HepG2 (cell line): Measurements from ENCODE around the gene CA10. TPM values are rescaled to one million over a fixed set of nuclear protein-coding genes. Genes with fewer than 3 reads are reported as not detected.

Experiments
- ATAC-seq: fragments of 200-7000 bp; cut with Tn5 transposase; 3 replicates; pipeline ENCODE4 v1.9.1; 2020; ENCODE audit warnings: mild to moderate bottlenecking, moderate library complexity
- BruUV-seq: library from RNA; stranded (reverse); fragments of 400-500 nt; replicated peaks from 2 replicates; lab custom pipeline; 2021; lab: Mats Ljungman, UMichigan
- CTCF ChIA-PET: fragments of 300-600 bp; formaldehyde crosslinking; extraction: SDS; loops from one replicate; lab custom pipeline; 2021; ENCODE audit warnings: low total read pairs, inconsistent platforms, low intra/inter-chr PET ratio; lab: Yijun Ruan, JAX
- POLR2A ChIA-PET: fragments of 350-600 bp; sonication (Branson Sonifier 250); formaldehyde crosslinking; loops from one replicate; lab custom pipeline; 2020; ENCODE audit warnings: antibody characterized with exemption, inconsistent platforms; lab: Yijun Ruan, JAX
- DNase-seq: peaks from one replicate; pipeline ENCODE4 v3.0.0-alpha.2; 2015; ENCODE audit warnings: low spot score
- FAIRE-seq: peaks from 3 replicates; lab custom pipeline; 2011; peaks lifted over from hg19 to GRCh38; lab: Jason Lieb, UNC
- H2AFZ ChIP-seq: one replicate; pipeline ENCODE4 v1.6.1; 2011; ENCODE audit warnings: low read length, inconsistent platforms
- H3K27ac ChIP-seq: fragments of 300-600 bp; 3 replicates; pipeline ENCODE4 v1.8.0; 2011; ENCODE audit warnings: mixed run types, mild to moderate bottlenecking, mixed read lengths, low read length, inconsistent platforms; ENCODE audit not compliant: insufficient read depth; ENCODE audit errors: extremely low read length
- H3K27me3 ChIP-seq, 2 experiments: fragments of 200-600 bp in 1 of 2; 2 replicates in 1 of 2; 3 replicates in 1 of 2; pipeline versions ENCODE4 v1.6.0 to v1.8.0; 2011; ENCODE audit warnings: low read length in 2 of 2, mild to moderate bottlenecking in 2 of 2, moderate library complexity in 2 of 2, inconsistent platforms in 1 of 2; ENCODE audit not compliant: insufficient read depth in 2 of 2, control insufficient read depth in 1 of 2
- H3K36me3 ChIP-seq, 2 experiments: fragments of 200-600 bp in 1 of 2; replicated peaks in 1 of 2; 2 replicates in 1 of 2; 3 replicates in 1 of 2; pipeline versions ENCODE4 v1.5.1 to v1.8.0; 2011; ENCODE audit warnings: low read length in 2 of 2, inconsistent platforms in 1 of 2; ENCODE audit not compliant: insufficient read depth in 2 of 2, control insufficient read depth in 1 of 2
- H3K4me1 ChIP-seq: 2 replicates; pipeline ENCODE4 v1.5.1; 2012; ENCODE audit warnings: low read length, inconsistent platforms; ENCODE audit not compliant: insufficient read depth
- H3K4me2 ChIP-seq: 2 replicates; pipeline ENCODE4 v1.6.0; 2011; ENCODE audit warnings: low read depth, low read length, inconsistent platforms
- H3K4me3 ChIP-seq, 3 experiments: fragments of 200-600 bp in 1 of 3; sonication (generic), shearing (Covaris generic) in 1 of 3; replicated peaks in 1 of 3; 2 replicates each; pipeline ENCODE4 v1.5.1; 2011 to 2016; ENCODE audit warnings: low read length in 3 of 3, inconsistent platforms in 2 of 3, low read depth in 2 of 3, mild to moderate bottlenecking in 2 of 3, control low read depth in 1 of 3, mixed read lengths in 1 of 3; ENCODE audit not compliant: insufficient read depth in 1 of 3
- H3K79me2 ChIP-seq: one replicate; pipeline ENCODE4 v1.6.1; 2011; ENCODE audit warnings: low read length, inconsistent platforms; ENCODE audit not compliant: insufficient read depth
- H3K9ac ChIP-seq: 2 replicates; pipeline ENCODE4 v1.6.0; 2011; ENCODE audit warnings: mild to moderate bottlenecking, low read depth, low read length, inconsistent platforms; ENCODE audit not compliant: insufficient read depth
- H3K9me3 ChIP-seq: 2 replicates; pipeline ENCODE4 v1.5.1; 2012; ENCODE audit warnings: mild to moderate bottlenecking, low read length
- H4K20me1 ChIP-seq: 2 replicates; pipeline ENCODE4 v1.6.0; 2011; ENCODE audit warnings: inconsistent platforms, mild to moderate bottlenecking, low read length, moderate library complexity; ENCODE audit not compliant: insufficient read depth
- CHD4 ChIP-seq: fragments of 200-600 bp; sonication (generic); IDR thresholded peaks from 2 replicates; pipeline ENCODE4 v1.7.0; 2017; ENCODE audit warnings: mild to moderate bottlenecking, low read length, borderline replicate concordance
- NFRKB ChIP-seq: fragments of 450-650 bp; IDR thresholded peaks from 2 replicates; pipeline ENCODE4 v1.6.1; 2017
- ZC3H4 ChIP-seq: sonication (generic); formaldehyde crosslinking; IDR thresholded peaks from 2 replicates; pipeline ENCODE4 v1.4.0; 2020; ENCODE audit warnings: missing genetic modification reagents, borderline replicate concordance
- ZFP91 ChIP-seq: sonication (generic); formaldehyde crosslinking; IDR thresholded peaks from 2 replicates; pipeline ENCODE4 v1.9.0; 2022; ENCODE audit warnings: missing genetic modification reagents, mild to moderate bottlenecking, borderline replicate concordance
- ZMAT3 ChIP-seq: sonication (generic); formaldehyde crosslinking; conservative IDR thresholded peaks from 2 replicates; pipeline ENCODE4 v1.7.0; 2021; ENCODE audit warnings: missing genetic modification reagents
- ZNF234 ChIP-seq: sonication (generic); formaldehyde crosslinking; conservative IDR thresholded peaks from 2 replicates; pipeline ENCODE4 v1.5.1; 2020; ENCODE audit warnings: mild to moderate bottlenecking, missing genetic modification reagents
- ZNF282 ChIP-seq: fragments of 450-650 bp; IDR thresholded peaks from 2 replicates; pipeline ENCODE4 v1.6.1; 2018; ENCODE audit not compliant: partially characterized antibody
- ZNF557 ChIP-seq: sonication (generic); formaldehyde crosslinking; IDR thresholded peaks from 2 replicates; pipeline ENCODE4 v1.4.0; 2020; ENCODE audit warnings: missing genetic modification reagents
- ZNF574 ChIP-seq: sonication (generic); formaldehyde crosslinking; IDR thresholded peaks from 2 replicates; pipeline ENCODE4 v1.4.0; 2020; ENCODE audit warnings: missing genetic modification reagents
- ZNF670 ChIP-seq: sonication (generic); formaldehyde crosslinking; IDR thresholded peaks from 2 replicates; pipeline ENCODE4 v1.8.0; 2022; ENCODE audit warnings: mild to moderate bottlenecking, missing genetic modification reagents, borderline replicate concordance
- WGBS: methylation state at CpG from one replicate; pipeline ENCODE4 v1.1.6; 2017; ENCODE audit warnings: low lambda C conversion rate; 5-methylcytosine and 5-hydroxymethylcytosine counted together
- in situ Hi-C: cut with HindIII; loops from 2 replicates; pipeline ENCODE4 v1.10.0; 2017; ENCODE audit warnings: low pct_unique_long_range_greater_than_20kb; ENCODE audit not compliant: extremely low pct_ligation_motif_present
- intact Hi-C: fragments of 100-400 bp; cut with micrococcal nuclease; formaldehyde crosslinking; loops from one replicate; pipeline ENCODE4 v1.10.0; 2022; ENCODE audit not compliant: unreplicated experiment
- polyA plus RNA-seq, 8 experiments: library from polyadenylated mRNA; depleted of rRNA in 3 of 8; stranded (reverse) in 7 of 8; unstranded in 1 of 8; fragments of >200 nt; fragmentation: Illumina TruSeq in 4 of 8; extraction: Trizol in 4 of 8; gene quantifications; 2 replicates each; pipeline versions ENCODE4 v1.2.1 to v1.2.3, GENCODE V29; 2011 to 2016; ENCODE audit warnings: low read depth in 4 of 8, missing spikeins in 1 of 8, mixed read lengths in 1 of 8; ENCODE audit not compliant: insufficient read depth in 1 of 8
- total RNA-seq, 5 experiments: library from RNA; depleted of rRNA; stranded (reverse); fragments of >200 nt; fragmentation: Illumina TruSeq; extraction: Trizol; gene quantifications; 2 replicates each; pipeline ENCODE4 v1.2.3, GENCODE V29; 2016; ENCODE audit warnings: low read depth in 1 of 5

CA10 gene
- total and polyA plus RNA-seq, 2 of the 13 experiments (the other 11 are each of a cell fraction or from before 2014, with no cell fraction given): not detected

GRCh38 chr17:51797150-51797549, 361.4 kb downstream of the CA10 start:
- 67% methylated on average over 13 of the region's 14 CpGs for WGBS
- no peaks in the 10 kb centered on the region for H4K20me1 ChIP-seq
- no peak overlapping the region for H3K4me2 ChIP-seq
- FAIRE-seq (no peak), ATAC-seq (no peak), DNase-seq (no peak)
- no peak overlapping the region for H3K27ac ChIP-seq
- no peaks in the 10 kb centered on the region for H3K36me3 ChIP-seq
- POLR2A ChIA-PET: no interaction called here
- H3K9ac ChIP-seq: no peak overlapping the region
- no peaks in the 10 kb centered on the region for H3K4me1 ChIP-seq
- intact Hi-C loops (no loop called here), in situ Hi-C loops (no loop called here)
- H3K79me2 ChIP-seq: no peaks in the 10 kb centered on the region
- CTCF ChIA-PET: no interaction called here
- no peak overlapping the region for H2AFZ ChIP-seq
- TF ChIP-seq ZNF670 (CRISPR knock-in tag) (no peak), ZFP91 (CRISPR knock-in tag) (no peak)
- no TSS peak for BruUV-seq
- H3K4me3 ChIP-seq: no peak overlapping the region
- no peaks in the 10 kb centered on the region for H3K27me3 ChIP-seq
- no peaks in the 10 kb centered on the region for H3K9me3 ChIP-seq

- H3K9ac ChIP-seq: no peak overlapping the region
- no peaks in the 10 kb centered on the region for H3K4me1 ChIP-seq
- intact Hi-C loops (no loop called here), in situ Hi-C loops (no loop called here)
- H3K79me2 ChIP-seq: no peaks in the 10 kb centered on the region
- ATAC-seq (no peak), FAIRE-seq (no peak), DNase-seq (no peak)
- H2AFZ ChIP-seq: no peak overlapping the region
- BruUV-seq: no TSS peak
- no peaks in the 10 kb centered on the region for H3K9me3 ChIP-seq
- H3K27ac ChIP-seq: no peak overlapping the region
- H4K20me1 ChIP-seq: no peaks in the 10 kb centered on the region
- H3K27me3 ChIP-seq: no peaks in the 10 kb centered on the region
- POLR2A ChIA-PET: no interaction called here
- H3K36me3 ChIP-seq: no peaks in the 10 kb centered on the region
- WGBS: 15% methylated on average over 5 of the region's 5 CpGs
- no peak overlapping the region for H3K4me3 ChIP-seq
- no peak overlapping the region for H3K4me2 ChIP-seq
- CTCF ChIA-PET: no interaction called here
- no peak for TF ChIP-seq ZNF557 (CRISPR knock-in tag)
- TF ChIP-seq ZNF282: no peak
- no peak for TF ChIP-seq ZMAT3 (CRISPR knock-in tag)
- TF ChIP-seq CHD4: no peak
- TF ChIP-seq ZNF574: no peak
- TF ChIP-seq ZC3H4 (CRISPR knock-in tag): no peak
- TF ChIP-seq NFRKB: no peak
- TF ChIP-seq ZNF234: no peak
- TF ChIP-seq ZFP91 (CRISPR knock-in tag): no peak
Measured at GRCh38 chr17:51796026-51796425, 362.5 kb downstream of the CA10 start.
